Activated T-cell treated with anti-CD3 and anti-CD28 coated beads, Interleukin-2, amount 50 U/mL, for 1 hour (primary cell): ENCODE results near the gene HERC5.
"Not testable (repeated sequence)": the region's sequence is repeated elsewhere in the genome, so short reads cannot be mapped to it uniquely, and the experiment has no call there.

Experiments
- DNase-seq: peaks from one replicate; pipeline ENCODE4 v3.0.0-alpha.2; 2020

HERC5 gene

DNA sequence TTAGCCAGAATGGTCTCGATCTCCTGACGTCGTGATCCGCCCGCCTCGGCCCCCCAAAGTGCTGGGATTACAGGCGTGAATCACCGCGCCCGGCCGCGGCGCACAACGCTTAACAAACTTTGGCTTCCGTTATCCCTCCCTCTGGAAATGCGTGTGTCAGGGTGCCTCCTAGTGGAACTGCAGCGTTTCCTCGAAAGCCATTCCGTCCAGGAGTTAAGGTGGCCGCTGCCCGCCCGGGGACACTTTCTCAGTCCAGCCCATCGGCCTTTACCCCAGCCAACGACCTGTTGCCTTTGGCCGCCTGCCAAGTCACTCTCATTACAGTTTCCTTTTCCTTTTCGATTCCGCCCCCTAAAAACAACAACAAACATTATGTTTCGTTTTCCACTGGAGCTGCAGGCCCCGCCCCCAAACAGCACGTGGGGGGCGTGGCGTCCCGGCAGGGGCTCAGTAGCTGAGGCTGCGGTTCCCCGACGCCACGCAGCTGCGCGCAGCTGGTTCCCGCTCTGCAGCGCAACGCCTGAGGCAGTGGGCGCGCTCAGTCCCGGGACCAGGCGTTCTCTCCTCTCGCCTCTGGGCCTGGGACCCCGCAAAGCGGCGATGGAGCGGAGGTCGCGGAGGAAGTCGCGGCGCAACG is at the start of gene HERC5:
Gene HERC5, plus strand, starts transcription at position 450 of the 637 bp plus-strand sequence. Its CDS starts 151 bp downstream, at position 601.
- peak; percentile 91 for DNase-seq

DNA sequence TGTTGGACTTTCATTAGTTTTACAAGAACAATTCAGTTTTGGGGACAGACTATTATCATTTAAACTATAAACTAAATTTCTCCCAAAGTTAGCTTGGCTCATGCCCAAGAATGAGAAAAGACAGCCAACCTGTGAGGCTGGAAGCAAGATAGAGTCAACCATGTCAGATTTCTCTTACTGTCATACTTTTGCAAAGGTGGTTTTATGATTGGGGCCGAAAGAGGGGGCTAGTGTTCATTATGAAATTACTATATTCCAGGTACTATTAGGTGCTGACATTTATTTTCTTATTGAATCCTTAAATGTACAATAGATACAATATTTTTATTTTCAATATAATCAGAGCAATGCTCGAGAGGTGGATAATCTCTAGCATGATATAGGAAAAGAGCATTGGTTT is 47.7 kb upstream of the HERC5 start:
- DNase-seq: no peak

DNA sequence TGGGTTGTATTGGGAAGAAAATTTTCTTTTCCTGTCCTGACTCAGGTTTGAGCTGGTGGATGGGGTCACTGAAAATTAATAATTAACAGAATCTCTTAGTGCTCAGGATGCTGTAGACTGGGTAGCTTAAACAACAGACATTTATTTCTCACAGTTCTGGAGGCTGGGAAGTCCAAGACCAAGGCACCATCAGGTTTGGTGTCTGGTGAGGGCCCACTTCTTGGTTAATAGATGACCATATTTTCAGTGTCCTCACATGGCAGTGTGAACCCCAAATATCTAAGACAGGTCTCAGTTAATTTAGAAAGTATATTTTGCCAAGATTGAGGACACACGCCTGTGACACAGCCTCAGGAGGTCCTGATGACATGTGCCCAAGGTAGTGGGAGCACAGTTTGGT is 47.1 kb upstream of the HERC5 start:
- DNase-seq: no peak

DNA sequence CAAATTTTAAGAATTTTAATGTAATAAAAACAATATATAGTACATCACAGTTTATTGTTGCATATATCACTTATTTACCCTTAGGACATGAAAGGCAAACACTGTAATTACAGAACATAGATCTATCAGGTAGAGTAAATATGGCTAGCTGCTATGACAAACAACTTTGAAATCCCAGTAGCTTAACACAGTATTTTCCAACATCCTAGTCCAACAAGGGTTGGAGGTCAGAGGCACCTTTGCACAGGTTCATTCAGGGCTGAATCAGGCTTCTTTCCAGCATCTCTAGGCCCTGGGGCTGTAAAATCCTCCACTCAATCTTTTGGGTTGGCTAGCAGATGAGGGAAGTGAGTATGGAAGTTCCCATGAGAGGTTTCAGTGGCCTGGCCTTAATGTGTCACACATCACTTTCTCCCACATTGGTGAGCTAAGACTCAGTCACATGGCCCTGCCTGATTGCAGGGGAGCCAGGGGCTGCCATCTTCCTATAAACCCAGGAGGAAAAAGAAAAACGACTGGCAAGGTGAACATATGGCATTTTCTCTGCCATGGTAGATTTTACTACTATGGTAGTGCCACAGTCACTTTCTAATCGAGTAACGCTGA is 45.3 kb upstream of the HERC5 start:
- no peak for DNase-seq

DNA sequence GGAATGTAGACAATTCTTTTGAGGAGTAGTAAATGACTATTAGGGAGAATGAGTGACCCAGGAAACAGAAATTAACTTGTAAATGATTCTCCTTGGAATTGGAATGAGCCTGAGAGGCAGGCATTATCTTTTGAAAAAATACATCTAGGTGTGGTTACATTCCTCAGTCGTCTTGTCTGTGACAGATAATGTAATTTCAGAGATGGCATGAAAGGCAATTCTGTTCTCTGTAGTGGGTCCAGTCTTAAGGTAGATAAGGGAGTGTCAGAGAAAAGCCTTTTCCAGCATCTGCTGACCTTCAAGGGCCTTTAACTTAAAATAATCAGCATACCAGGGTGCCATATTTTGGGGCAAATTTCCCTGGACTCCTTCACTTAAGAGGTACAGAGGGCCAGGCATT is 43.1 kb upstream of the HERC5 start:
- DNase-seq: no peak

DNA sequence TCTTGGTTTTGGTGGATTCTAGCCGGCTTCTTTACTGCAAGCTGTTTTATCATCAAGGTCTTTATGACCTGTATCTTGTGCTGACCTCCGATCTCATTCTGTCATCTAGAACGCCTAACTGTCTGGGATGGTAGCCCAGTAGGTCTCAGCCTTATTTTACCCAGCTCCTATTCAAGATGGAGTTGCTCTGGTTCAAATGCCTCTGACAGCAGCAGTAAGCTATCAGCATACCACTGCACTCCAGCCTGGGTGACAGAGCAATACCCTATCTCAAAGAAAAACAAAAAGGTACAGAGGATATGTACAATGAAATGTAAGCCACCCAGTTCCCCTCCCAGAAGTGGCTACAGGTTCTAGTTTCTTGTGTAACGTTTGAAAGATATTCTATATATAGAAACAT is 42.2 kb upstream of the HERC5 start:
- no peak for DNase-seq

DNA sequence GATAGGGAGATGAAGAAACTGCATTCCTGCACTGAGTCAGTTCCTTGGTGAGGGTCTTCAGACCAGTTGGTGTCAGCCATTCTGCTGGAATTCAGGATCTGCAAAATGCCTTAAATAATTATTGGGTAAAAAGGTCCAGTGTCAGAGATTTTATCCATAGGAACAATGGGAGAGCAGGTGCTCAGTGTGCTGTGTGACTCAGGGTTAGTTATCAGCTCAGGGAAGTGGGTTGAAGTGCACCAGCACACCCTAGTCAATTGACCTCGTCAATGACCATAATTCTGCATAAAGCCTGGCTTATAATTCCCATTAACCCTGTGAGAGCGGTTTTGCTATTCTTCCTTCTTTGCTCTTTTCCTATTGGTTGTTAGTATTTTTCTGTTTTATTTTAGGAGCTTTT is 40.9 kb upstream of the HERC5 start:
- DNase-seq: no peak

DNA sequence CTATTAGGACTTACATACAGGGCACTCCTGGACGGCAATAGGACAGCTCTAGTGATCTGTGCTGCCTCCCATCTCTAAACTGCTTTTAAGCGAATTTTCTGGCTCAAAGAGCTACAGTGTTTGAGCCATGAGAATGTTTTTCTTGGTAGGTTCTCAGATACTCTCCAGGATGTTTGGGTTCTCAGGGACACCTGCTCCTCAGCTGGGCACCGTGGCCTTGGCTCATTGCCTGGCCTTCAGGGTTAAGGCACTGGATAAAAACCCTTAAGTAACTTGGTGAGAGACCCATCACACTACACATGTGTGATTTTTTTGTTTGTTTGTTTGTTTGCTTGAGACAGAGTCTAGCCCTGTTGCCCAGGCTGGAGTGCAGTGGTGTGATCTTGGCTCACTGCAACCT is 38.5 kb upstream of the HERC5 start:
- no peak for DNase-seq

DNA sequence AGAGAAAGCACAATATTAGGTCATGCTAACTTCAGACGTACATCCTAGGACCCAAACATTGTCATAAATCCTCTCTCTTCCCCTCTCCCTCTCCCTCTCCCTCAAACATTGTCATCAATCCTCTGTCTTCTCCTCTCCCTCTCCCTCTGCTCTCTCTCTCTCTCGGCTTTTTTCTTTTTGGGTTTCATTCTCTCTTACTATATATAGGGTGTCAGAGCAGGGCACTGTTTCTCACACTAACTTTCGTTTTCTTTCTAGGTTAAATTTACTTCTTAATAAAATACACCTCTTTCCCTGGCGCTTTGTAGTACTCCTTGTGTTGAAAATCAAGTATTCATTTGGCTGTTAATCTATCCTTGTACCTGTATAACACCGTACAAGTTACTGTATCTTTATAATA is 37.0 kb upstream of the HERC5 start:
- DNase-seq: no peak

DNA sequence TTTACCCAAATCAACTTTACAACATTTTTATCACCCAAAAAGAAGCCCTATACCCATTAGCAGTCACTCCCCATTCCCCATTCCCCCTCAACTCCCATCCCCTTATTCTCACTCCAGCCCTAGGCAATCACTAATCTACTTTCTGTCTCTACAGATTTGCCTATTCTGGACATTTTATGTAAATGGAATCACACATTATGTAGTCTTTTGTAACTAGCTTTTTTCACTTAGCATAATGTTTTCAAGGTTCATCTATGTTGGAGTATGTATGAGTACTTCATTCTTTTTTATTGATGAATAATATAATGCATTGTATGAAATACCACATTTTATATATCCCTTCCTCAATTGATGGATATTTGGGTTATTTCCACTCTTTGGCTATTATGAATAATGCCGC is 36.1 kb upstream of the HERC5 start:
- DNase-seq: no peak

DNA sequence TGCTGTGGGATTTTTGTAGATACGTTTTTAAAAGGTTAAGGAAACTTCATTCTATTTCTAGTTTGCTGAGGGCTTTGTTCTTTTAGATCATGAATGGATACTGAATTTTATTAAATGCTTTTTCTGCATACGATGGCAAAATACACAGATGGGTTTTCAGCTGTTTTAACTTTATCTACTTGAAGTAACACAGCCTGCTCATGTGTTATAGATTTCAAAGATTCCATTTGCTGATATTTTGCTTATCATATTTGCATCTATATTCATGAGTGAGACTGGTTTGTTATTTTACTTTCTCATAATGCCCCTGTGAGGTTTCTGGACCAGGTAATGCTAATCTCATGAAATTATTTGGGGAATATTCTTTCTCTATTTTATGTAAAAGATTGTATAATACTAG is 34.5 kb upstream of the HERC5 start:
- no peak for DNase-seq

DNA sequence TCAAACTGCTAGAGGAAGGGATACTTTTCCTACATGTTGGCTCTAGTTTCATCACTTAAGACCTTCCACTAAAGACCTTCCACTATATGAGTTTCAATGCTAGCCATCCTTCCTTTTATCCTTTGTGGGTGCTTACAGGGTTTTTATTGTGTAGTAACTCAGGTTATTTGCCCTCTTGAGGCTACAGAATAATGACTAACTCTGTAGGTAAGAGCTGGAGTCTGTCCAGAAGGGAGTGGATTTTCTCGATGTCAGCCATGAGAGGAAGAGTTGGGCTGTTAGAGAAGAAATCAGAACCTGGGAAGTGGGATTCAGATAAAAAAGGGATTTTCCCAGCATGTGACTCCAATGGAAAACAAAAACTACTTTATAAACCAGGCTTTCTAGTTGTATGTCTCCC is 27.5 kb upstream of the HERC5 start:
- DNase-seq: no peak

DNA sequence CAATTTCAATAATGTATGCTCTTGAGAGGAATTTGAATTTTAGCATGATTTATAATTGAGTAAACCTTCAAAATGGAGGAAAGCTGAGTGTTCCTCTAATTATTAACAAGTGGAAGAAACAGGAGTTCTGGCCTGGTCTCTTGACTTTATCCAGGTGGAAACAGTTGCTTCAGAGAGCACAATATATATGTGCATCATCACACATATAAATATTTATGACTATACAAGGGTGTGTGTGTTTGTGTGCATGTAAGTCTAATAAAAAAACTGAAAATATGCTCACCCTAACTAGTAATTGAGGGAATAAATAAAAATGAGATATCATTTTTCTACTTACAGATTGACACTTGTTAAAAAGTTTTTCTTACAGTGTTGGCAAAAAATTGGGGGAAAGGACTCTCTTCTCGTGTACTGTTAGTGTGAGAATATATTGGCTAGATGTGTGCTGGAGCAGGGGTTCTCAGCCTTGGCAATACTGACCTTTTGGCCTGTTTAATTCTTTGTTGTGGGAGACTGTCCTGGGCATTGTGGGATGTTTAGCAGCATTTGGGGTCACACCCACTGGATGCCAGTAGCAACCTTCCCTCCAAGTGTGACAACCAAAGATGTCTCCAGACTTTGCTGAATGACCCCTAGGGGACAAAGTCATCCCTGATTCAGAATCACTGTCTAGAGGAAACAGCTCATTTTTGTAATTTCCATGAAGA is 20.8 kb upstream of the HERC5 start:
- no peak for DNase-seq

DNA sequence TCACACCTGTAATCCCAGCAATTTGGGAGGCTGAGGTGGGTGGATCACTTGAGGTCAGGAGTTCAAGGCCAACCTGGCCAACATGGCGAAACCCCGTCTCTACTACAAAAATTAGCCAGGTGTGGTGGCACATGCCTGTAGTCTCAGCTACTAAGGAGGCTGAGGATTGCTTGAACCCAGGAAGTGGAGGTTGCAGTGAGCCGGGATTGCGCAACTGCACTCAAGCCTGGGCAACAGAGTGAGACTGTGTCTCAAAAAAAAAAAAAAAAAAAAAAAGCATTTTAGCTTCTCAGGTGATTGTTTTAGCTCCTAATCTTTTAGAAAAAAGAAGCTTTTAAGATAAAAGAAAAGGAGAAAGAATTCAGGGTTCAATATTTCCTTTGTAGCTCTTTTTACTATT is 19.0 kb upstream of the HERC5 start:
- DNase-seq: not testable (repeated sequence)

DNA sequence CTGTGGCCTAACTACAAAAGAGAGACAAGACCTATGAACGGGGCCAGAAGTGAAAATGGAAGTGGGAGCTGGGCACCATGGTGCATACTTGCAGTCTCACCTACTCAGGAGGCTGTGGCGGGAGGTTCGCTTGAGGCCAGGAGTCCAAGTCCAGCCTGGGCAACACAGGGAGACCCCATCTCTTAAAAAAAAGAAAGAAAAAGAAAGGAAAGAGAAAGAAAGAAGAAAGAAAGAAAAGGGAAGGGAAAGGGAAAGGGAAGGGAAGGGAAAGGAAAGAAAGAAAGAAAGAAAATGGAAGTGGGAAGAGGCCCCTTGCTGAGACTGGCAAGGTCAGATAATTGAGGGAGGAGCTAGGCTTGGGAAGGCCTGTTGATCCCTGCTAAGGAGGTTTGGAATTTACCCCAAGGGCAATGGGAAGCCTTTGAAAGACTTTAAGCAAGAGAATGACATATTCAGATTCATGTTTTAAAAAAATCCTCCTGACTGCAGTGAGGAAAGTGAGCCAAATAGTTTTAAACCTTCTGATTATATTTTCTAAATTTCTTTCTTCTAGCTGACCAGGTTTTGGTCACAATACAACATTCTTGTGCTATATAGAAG is 17.7 kb upstream of the HERC5 start:
- DNase-seq: no peak

DNA sequence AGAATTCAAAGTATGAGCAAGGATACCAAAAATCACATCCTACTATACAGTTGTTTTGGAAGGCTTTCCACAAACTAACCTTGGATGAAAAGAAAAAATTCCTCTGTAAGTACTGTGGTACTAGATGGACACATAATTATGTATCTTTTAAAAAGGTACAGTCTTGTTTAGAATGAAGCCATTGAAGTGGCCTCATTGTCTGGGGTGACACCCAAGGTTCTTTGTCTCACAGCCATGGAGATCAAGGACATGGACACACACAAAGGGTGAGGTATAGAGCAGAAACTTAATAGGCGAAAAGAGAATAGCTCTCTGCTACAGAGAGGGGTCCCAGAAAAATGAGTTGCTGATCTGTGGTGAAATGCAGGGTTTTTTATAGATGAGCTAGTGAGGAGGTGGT is 16.8 kb upstream of the HERC5 start:
- DNase-seq: no peak

DNA sequence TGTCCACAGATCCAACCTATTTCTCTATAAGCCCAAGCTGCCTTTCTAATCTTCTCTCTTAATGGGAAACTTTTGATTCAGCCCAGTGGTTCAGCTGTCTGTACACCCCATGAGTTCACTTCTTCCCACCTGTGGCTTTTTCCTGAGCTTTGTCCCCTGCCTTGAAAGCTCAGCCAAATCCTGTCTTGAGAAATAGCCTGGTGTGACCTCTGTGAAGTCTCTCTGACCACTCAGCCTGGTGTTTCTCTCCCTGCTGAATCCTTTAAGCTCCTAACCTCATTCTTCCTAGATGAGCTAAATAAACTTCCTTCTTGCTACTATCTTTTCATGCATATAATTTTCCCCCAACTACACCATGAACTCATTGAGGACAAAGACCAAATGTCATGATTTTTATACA is 15.2 kb upstream of the HERC5 start:
- DNase-seq: no peak

DNA sequence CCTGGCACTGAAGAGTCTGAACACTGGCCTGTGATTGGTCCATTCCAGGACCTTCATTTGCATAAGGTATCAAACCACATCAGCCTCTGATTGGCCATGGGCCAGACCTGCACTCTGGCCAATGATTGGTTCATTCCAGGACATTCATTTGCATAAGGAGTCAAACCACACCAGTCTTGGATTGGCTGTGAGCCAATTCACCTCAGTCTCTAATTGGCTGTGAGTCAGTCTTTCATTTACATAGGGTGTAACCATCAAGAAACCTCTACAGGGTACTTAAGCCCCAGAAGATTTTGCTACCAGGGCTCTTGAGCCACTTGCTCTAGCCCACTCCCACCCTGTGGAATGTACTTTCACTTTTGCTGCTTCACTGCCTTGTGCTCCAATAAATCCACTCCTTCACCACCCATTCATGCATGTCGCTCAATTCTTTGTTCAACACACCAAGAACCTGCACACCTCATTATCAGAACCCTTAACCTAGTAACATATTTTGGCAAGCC is 14.2 kb upstream of the HERC5 start:
- DNase-seq: no peak

DNA sequence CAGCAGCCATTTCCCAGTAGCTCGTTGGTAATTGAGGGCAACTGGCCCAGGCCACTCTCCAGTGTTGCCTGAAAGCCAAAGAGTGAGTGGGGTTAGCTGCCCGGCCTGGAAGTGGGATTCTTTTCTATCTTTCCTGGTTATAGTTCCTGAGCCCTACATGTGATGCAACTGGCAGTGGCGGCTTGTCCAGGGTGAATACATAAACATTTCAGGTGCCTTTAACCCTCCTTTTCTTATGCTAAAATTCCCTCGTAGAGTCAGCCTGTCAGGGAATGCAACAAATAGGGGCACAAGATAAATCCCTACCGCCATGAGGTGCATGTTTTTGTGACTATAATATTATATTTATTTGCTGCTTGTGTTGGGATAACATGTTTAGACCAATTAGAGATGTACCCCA is 13.4 kb upstream of the HERC5 start:
- no peak for DNase-seq

DNA sequence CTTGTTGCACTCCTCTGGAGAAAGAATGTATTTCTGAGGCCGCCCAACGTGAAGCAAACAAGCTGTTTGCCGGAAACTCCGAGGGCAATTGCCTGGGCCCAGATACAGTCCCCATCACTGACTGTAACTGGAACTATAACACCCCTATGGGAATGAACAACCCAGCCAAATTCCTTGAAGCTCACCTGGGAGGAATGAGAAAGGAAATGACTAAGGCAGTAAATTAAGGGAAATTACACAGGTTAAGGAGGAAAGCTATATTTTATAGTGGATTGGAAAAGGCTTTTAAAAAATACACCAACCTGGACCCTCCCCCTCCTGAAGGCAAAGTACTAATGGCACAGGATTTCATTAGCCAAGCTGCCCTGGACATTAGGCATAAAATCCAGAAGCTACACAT is 11.7 kb upstream of the HERC5 start:
- no peak for DNase-seq

DNA sequence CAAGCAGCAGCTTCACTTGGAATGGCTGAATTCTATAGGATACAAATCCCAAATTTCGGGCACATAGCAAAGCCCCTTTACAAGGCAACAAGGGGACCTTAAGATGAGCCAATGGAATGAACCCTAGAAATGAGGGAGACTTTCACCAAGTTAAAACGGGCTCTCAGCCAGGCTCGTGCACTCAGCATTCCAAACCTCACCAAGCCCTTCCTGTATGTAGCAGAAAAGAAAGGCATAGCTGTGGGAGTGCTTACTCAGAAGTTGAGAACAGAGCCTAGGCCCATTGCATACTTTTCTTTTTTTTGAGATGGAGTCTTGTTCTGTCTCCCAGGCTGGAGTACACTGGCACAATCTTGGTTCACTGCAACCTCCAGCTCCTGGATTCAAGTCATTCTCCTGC is 10.8 kb upstream of the HERC5 start:
- no peak for DNase-seq

DNA sequence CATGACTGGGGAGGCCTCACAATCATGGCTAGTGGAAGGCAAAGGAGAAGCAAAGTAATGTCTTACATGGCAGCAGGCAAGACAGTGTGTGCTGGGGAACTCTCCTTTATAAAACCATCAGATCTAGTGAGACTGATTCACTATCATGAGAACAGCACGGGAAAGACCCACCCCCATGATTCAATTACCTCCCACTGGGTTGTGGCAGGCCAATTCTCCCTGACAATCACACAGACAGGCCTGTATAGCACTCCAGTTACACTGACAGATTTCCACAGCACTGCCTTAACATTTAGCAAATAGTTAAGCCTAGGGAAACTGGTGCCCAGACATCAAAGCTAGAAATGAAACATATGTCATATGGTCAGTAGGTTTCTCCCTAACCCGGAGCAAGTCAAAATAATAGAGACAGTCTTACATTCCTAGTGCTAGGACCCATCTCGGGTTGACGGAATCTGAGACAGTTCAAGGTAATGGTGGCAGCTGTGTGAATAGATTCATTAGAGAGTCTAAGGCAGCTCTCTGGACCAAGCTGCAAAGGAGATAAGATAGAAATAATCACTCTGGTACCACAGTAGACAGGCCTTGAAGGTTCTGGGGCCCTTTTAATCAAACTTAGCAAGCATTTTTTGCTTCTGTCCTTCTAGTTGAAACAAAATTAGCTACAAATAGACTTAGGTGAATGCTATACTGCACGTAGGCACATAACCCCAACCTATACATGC is 9.4 kb upstream of the HERC5 start:
- no peak for DNase-seq

DNA sequence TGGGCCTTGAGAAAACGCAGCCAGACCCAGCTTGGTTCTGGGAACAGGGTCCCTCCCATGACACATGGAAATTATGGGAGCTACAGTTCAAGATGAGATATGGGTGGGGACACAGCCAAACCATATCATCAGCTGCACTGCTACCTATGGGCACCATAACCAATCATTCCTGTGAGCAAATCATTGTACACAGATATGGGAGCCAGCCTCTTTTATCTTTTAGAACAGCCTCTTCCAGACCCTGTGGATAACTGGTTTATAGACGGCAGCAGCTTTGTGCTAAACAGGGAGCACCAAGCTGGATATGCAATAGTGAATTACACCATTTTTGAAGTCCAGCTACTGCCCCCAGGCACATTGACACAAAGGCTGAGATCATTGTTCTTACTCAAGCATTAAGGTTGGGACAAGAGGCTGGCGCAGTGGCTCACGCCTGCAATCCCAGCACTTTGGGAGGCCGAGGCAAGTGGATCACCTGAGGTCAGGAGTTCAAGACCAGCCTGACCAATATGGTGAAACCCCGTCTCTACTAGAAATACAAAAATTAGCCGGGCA is 8.6 kb upstream of the HERC5 start:
- not testable (repeated sequence) for DNase-seq
